Endothelial cell of umbilical vein (primary cell): ENCODE results near the gene DUT. TPM values are rescaled to one million over a fixed set of nuclear protein-coding genes. Genes with fewer than 3 reads are reported as not detected.

Experiments
- BruUV-seq: library from RNA; stranded (reverse); fragments of 400-500 nt; replicated peaks from 2 replicates; lab custom pipeline; 2021; lab: Mats Ljungman, UMichigan
- CTCF ChIA-PET: fragments of 300-600, 350-600 bp; sonication (Branson Sonifier 250); formaldehyde crosslinking; loops from one replicate; lab custom pipeline; 2021; ENCODE audit warnings: antibody characterized with exemption, inconsistent platforms; lab: Charles Lee
- POLR2A ChIA-PET: fragments of 300-600, 350-600 bp; sonication (Branson Sonifier 250); formaldehyde crosslinking; loops from one replicate; lab custom pipeline; 2021; ENCODE audit warnings: antibody characterized with exemption, inconsistent platforms; lab: Charles Lee
- DNase-seq: peaks from one replicate; pipeline ENCODE4 v3.0.0-alpha.2; 2011; ENCODE audit warnings: low read depth, low spot score
- FAIRE-seq: peaks from 2 replicates; lab custom pipeline; 2011; peaks lifted over from hg19 to GRCh38; lab: Jason Lieb, UNC
- H2AFZ ChIP-seq: 2 replicates; pipeline ENCODE4 v1.6.0; 2012; ENCODE audit warnings: low read depth, low read length, control low read depth, inconsistent platforms
- H3K27ac ChIP-seq: 2 replicates; pipeline ENCODE4 v1.5.1; 2011; ENCODE audit warnings: low read depth, mild to moderate bottlenecking, control low read depth, low read length, moderate library complexity; ENCODE audit not compliant: insufficient read depth
- H3K27me3 ChIP-seq, 2 experiments: 2 replicates each; pipeline versions ENCODE4 v1.6.0 to v1.6.1; 2011; ENCODE audit warnings: low read length in 2 of 2, mixed read lengths in 1 of 2; ENCODE audit not compliant: control insufficient read depth in 2 of 2, insufficient read depth in 2 of 2
- H3K36me3 ChIP-seq, 2 experiments: 2 replicates in 1 of 2; 3 replicates in 1 of 2; pipeline ENCODE4 v1.5.1; 2011; ENCODE audit warnings: low read length in 2 of 2, mild to moderate bottlenecking in 1 of 2, moderate library complexity in 1 of 2; ENCODE audit not compliant: control insufficient read depth in 2 of 2, insufficient read depth in 2 of 2; ENCODE audit errors: extremely low read depth in 1 of 2
- H3K4me1 ChIP-seq: 3 replicates; pipeline ENCODE4 v1.5.1; 2011; ENCODE audit warnings: mild to moderate bottlenecking, low read length; ENCODE audit not compliant: control insufficient read depth, insufficient read depth; ENCODE audit errors: extremely low read depth
- H3K4me2 ChIP-seq: 2 replicates; pipeline ENCODE4 v1.6.1; 2011; ENCODE audit warnings: low read length, control low read depth, mixed read lengths; ENCODE audit not compliant: insufficient read depth
- H3K4me3 ChIP-seq, 3 experiments: fragments of 200-600 bp in 1 of 3; sonication (generic), shearing (Covaris generic) in 1 of 3; replicated peaks in 1 of 3; 2 replicates each; pipeline ENCODE4 v1.5.1; 2011 to 2016; ENCODE audit warnings: control low read depth in 3 of 3, low read length in 3 of 3, mild to moderate bottlenecking in 2 of 3, inconsistent platforms in 1 of 3, low read depth in 1 of 3, moderate library complexity in 1 of 3; ENCODE audit not compliant: insufficient read depth in 1 of 3
- H3K79me2 ChIP-seq: 2 replicates; pipeline ENCODE4 v1.6.0; 2012; ENCODE audit warnings: low read length, inconsistent platforms; ENCODE audit not compliant: control insufficient read depth, insufficient read depth
- H3K9ac ChIP-seq: replicated peaks from 2 replicates; pipeline ENCODE3; 2011; ENCODE audit warnings: low read length, control low read depth; ENCODE audit not compliant: insufficient read depth; ENCODE audit errors: extremely low read depth
- H3K9me1 ChIP-seq: replicated peaks from 3 replicates; pipeline ENCODE4 v1.6.0; 2011; ENCODE audit warnings: mild to moderate bottlenecking, low read length; ENCODE audit not compliant: control insufficient read depth, insufficient read depth; ENCODE audit errors: extremely low read depth
- H3K9me3 ChIP-seq: replicated peaks from 2 replicates; pipeline ENCODE4 v1.5.1; 2012; ENCODE audit warnings: low read length, inconsistent platforms; ENCODE audit not compliant: control insufficient read depth, insufficient read depth
- H4K20me1 ChIP-seq: replicated peaks from 2 replicates; pipeline ENCODE3; 2011; ENCODE audit warnings: mild to moderate bottlenecking, low read length; ENCODE audit not compliant: control insufficient read depth, insufficient read depth; ENCODE audit errors: extremely low read depth
- EZH2 ChIP-seq: IDR thresholded peaks from 2 replicates; pipeline ENCODE4 v1.6.1; 2012; ENCODE audit warnings: borderline replicate concordance, low read depth, mild to moderate bottlenecking, moderate library complexity, low read length, inconsistent platforms; ENCODE audit not compliant: severe bottlenecking
- FOS ChIP-seq: IDR thresholded peaks from 2 replicates; pipeline ENCODE4 v1.6.1; 2011; ENCODE audit warnings: mild to moderate bottlenecking, low read length, moderate library complexity, borderline replicate concordance; ENCODE audit not compliant: insufficient read depth
- GATA2 ChIP-seq: IDR thresholded peaks from 2 replicates; pipeline ENCODE4 v1.7.0; 2011; ENCODE audit warnings: low read depth, mild to moderate bottlenecking, moderate library complexity, mixed read lengths, low read length; ENCODE audit not compliant: insufficient read length, insufficient read depth
- JUN ChIP-seq: IDR thresholded peaks from 2 replicates; pipeline ENCODE4 v1.6.1; 2011; ENCODE audit warnings: borderline replicate concordance, low read depth; ENCODE audit not compliant: insufficient read length, insufficient read depth
- MYC ChIP-seq: IDR thresholded peaks from one replicate; pipeline ENCODE4 v1.6.1; 2011; ENCODE audit warnings: mild to moderate bottlenecking, low read depth, low read length
- POLR2A ChIP-seq: IDR thresholded peaks from 2 replicates; pipeline ENCODE4 v1.6.1; 2012; ENCODE audit warnings: low read depth, mild to moderate bottlenecking, control low read depth, low read length
- POLR2AphosphoS5 ChIP-seq: IDR thresholded peaks from 2 replicates; pipeline ENCODE4 v1.6.1; 2012; ENCODE audit warnings: low read depth, mild to moderate bottlenecking, control low read depth, low read length, moderate library complexity; ENCODE audit not compliant: insufficient read depth
- dilution Hi-C: fragments of 300-500 bp; cut with MboI; formaldehyde crosslinking; loops from one replicate; pipeline ENCODE4 v1.15.0; 2019; ENCODE audit warnings: low sequenced_read_pairs; ENCODE audit not compliant: extremely low pct_ligation_motif_present
- intact Hi-C: fragments of 100-400 bp; cut with micrococcal nuclease; formaldehyde crosslinking; loops from one replicate; pipeline ENCODE4 v1.10.0; 2022
- polyA plus RNA-seq, 4 experiments: library from polyadenylated mRNA; depleted of rRNA in 3 of 4; stranded (reverse) in 3 of 4; unstranded in 1 of 4; fragments of >200 nt; gene quantifications; 2 replicates each; pipeline versions ENCODE4 v1.2.1 to v1.2.3, GENCODE V29; 2011 to 2012; ENCODE audit warnings: missing spikeins in 1 of 4
- total RNA-seq: library from RNA; stranded (reverse); gene quantifications from 2 replicates; pipeline ENCODE4 v1.2.3, GENCODE V29; 2021
- TF ChIP-seq, protein P1 (sequence below), 2 donors: IDR thresholded peaks; 1 replicate in 1 of 2; 2 replicates in 1 of 2; pipeline ENCODE4 v1.5.1; 2011; ENCODE audit warnings: low read length in 2 of 2, mild to moderate bottlenecking in 2 of 2, moderate library complexity in 2 of 2, control low read depth in 1 of 2, inconsistent platforms in 1 of 2, low read depth in 1 of 2; ENCODE audit not compliant: insufficient read depth in 1 of 2; ENCODE audit errors: extremely low read depth in 1 of 2
- TF ChIP-seq, protein P2 (sequence below): IDR thresholded peaks from 2 replicates; pipeline ENCODE4 v1.6.1; 2011; ENCODE audit not compliant: insufficient read depth, insufficient read length

Gene DUT
- total and polyA plus RNA-seq, 2 donors (not counting 3 experiments of a cell fraction or from before 2014, with no cell fraction given) = 59.9 to 135 TPM

GRCh38 chr15:48371550-48371949 is 40.3 kb downstream of the DUT start:
- TF ChIP-seq MYC = no peak
- TF ChIP-seq FOS = no peak
- TF ChIP-seq POLR2A = no peak
- no peak for TF ChIP-seq EZH2
- no peak for TF ChIP-seq GATA2
- TF ChIP-seq, protein P1, sequence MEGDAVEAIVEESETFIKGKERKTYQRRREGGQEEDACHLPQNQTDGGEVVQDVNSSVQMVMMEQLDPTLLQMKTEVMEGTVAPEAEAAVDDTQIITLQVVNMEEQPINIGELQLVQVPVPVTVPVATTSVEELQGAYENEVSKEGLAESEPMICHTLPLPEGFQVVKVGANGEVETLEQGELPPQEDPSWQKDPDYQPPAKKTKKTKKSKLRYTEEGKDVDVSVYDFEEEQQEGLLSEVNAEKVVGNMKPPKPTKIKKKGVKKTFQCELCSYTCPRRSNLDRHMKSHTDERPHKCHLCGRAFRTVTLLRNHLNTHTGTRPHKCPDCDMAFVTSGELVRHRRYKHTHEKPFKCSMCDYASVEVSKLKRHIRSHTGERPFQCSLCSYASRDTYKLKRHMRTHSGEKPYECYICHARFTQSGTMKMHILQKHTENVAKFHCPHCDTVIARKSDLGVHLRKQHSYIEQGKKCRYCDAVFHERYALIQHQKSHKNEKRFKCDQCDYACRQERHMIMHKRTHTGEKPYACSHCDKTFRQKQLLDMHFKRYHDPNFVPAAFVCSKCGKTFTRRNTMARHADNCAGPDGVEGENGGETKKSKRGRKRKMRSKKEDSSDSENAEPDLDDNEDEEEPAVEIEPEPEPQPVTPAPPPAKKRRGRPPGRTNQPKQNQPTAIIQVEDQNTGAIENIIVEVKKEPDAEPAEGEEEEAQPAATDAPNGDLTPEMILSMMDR (IDR thresholded peaks at IDR 0.05; ENCODE audit: extremely low read depth in 1 of 2, insufficient read depth in 1 of 2, low read depth in 1 of 2, low read length in 2 of 2) = no peak
- TF ChIP-seq JUN = no peak
- TF ChIP-seq, protein P2, sequence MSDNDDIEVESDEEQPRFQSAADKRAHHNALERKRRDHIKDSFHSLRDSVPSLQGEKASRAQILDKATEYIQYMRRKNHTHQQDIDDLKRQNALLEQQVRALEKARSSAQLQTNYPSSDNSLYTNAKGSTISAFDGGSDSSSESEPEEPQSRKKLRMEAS = no peak
- no peak for TF ChIP-seq POLR2AphosphoS5
- H3K9me3 ChIP-seq = no peaks in the 10 kb centered on the region
- no peaks in the 10 kb centered on the region for H3K27me3 ChIP-seq
- H3K4me3 ChIP-seq = no peak overlapping the region
- H3K27ac ChIP-seq = no peak overlapping the region
- no peak overlapping the region for H3K9ac ChIP-seq
- dilution Hi-C loops = no loop called here
- no peaks in the 10 kb centered on the region for H3K79me2 ChIP-seq
- no TSS peak for BruUV-seq
- H3K9me1 ChIP-seq = no peaks in the 10 kb centered on the region
- no peaks in the 10 kb centered on the region for H4K20me1 ChIP-seq
- peaks cover 10% of the 10 kb centered on the region for H3K4me1 ChIP-seq
- intact Hi-C loops = no loop called here
- no peak overlapping the region for H3K4me2 ChIP-seq
- FAIRE-seq (no peak), DNase-seq (no peak)
- ChIA-PET CTCF (interaction anchor here (1.0 to 1.2 kb wide), 2 partner anchors 9 to 12 kb away, joined by 4 to 5 read pairs; no protein-coding TSS in a partner anchor), POLR2A (interaction anchor here (0.6 kb wide), 1 partner anchor 464 kb away, joined by 3 read pairs; no protein-coding TSS in a partner anchor)
- no peaks in the 10 kb centered on the region for H3K36me3 ChIP-seq
- no peak overlapping the region for H2AFZ ChIP-seq
